GM06990 (cell line): Measurements from ENCODE around the gene ADCY9.
"Not testable (repeated sequence)": the region's sequence is repeated elsewhere in the genome, so short reads cannot be mapped to it uniquely, and the experiment has no call there.

Experiments used
- DNase-seq: peaks from one replicate; pipeline ENCODE4 v3.0.0-alpha.2; 2011; ENCODE audit not compliant: insufficient read length; ENCODE audit errors: extremely low read depth
- H3K27me3 ChIP-seq: replicated peaks from 2 replicates; pipeline ENCODE4 v1.6.0; 2011; ENCODE audit warnings: low read length; ENCODE audit not compliant: control insufficient read depth, insufficient read depth
- H3K36me3 ChIP-seq: 2 replicates; pipeline ENCODE4 v1.5.1; 2011; ENCODE audit warnings: low read length; ENCODE audit not compliant: control insufficient read depth, insufficient read depth
- H3K4me3 ChIP-seq: replicated peaks from 2 replicates; pipeline ENCODE4 v1.5.1; 2011; ENCODE audit warnings: low read depth, mild to moderate bottlenecking, control low read depth, low read length
- TF ChIP-seq, protein P1 (sequence below): IDR thresholded peaks from 2 replicates; pipeline ENCODE4 v1.5.1; 2011; ENCODE audit warnings: low read length, control low read depth, mild to moderate bottlenecking, inconsistent platforms; ENCODE audit not compliant: insufficient read depth, poor library complexity, severe bottlenecking

The ADCY9 gene

DNA sequence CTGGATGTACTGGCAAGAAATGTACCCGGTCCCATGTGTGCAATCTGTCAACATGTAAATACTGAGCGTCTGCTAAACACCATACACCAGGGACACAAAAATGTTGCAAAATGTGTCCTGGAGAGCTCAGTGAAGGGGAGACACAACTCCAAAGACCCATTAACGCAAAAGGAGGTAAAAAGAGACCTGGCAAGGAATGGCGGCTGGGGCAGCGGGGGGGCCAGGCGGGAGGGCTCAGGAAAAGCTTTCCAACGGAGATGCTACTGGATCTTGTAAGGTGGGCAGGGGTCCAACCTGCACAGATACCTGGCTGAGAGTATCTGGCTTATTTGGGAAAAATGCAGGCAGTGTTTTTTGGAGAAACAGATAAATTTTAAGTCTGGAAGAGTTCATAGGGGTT, 40.7 kb downstream of the ADCY9 start:
- no peak for DNase-seq
- no peaks in the 10 kb centered on the region for H3K36me3 ChIP-seq
- TF ChIP-seq, protein P1, sequence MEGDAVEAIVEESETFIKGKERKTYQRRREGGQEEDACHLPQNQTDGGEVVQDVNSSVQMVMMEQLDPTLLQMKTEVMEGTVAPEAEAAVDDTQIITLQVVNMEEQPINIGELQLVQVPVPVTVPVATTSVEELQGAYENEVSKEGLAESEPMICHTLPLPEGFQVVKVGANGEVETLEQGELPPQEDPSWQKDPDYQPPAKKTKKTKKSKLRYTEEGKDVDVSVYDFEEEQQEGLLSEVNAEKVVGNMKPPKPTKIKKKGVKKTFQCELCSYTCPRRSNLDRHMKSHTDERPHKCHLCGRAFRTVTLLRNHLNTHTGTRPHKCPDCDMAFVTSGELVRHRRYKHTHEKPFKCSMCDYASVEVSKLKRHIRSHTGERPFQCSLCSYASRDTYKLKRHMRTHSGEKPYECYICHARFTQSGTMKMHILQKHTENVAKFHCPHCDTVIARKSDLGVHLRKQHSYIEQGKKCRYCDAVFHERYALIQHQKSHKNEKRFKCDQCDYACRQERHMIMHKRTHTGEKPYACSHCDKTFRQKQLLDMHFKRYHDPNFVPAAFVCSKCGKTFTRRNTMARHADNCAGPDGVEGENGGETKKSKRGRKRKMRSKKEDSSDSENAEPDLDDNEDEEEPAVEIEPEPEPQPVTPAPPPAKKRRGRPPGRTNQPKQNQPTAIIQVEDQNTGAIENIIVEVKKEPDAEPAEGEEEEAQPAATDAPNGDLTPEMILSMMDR = no peak

GRCh38 chr16:4073150-4073549, 43.1 kb downstream of the ADCY9 start:
- not testable (repeated sequence) for H3K27me3 ChIP-seq, DNase-seq, H3K36me3 ChIP-seq, H3K4me3 ChIP-seq

More for the DNA sequence above, 40.7 kb downstream of the ADCY9 start:
- H3K4me3 ChIP-seq = no peak overlapping the region
- H3K27me3 ChIP-seq = no peaks in the 10 kb centered on the region

DNA sequence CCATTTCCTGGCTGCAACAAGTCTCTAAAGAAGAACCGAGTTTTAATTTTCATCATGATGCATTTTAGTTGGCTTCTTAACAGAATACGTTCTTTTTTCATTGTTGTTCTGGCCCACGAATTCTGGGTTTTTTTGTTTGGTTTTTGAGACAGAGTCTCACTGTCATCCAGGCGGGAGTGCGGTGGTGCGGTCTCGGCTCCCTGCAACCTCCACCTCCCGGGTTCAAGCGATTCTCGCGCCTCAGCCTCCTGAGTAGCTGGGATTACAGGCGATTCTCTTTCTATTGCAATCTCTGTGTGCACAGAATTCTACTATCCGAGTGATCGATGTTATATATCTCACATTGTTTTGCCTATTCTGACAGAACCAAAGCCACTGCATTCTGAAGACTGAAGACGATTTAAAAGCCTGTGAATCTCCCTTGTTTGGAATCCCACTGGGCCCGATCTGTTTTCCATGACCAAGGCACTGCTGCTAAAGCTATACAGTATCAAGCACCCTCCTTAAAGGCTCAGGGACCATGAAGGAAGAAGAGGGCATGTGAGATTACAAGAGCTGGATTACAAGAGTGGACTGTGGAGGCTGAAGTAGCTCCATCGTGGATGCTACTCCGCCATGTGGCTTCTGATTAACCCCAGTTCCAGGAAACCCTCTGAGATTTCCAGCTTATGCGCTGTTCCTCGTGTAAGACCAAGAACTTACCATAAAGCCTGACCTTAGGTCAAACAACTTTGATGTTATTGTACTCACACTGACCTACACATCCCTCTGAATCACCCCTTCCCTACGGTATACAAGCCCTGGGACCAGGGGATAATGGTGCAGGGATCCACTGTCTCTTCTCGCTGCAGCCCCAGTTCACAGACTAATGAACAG, 44.3 kb downstream of the ADCY9 start:
- Histone ChIP-seq H3K27me3 (no peaks in the 10 kb centered on the region), H3K4me3 (no peak overlapping the region), H3K36me3 (no peaks in the 10 kb centered on the region)
- TF ChIP-seq, protein P1 = no peak
- DNase-seq = no peak

- Histone ChIP-seq H3K36me3 (no peaks in the 10 kb centered on the region), H3K4me3 (no peak overlapping the region), H3K27me3 (no peaks in the 10 kb centered on the region; the same call in 1 of the 2 replicates)
- no peak for DNase-seq
- TF ChIP-seq, protein P1 = no peak
Observed at GRCh38 chr16:4070936-4071335, 45.3 kb downstream of the ADCY9 start.

- Histone ChIP-seq H3K4me3 (no peak overlapping the region), H3K27me3 (no peaks in the 10 kb centered on the region; the same call in 1 of the 2 replicates), H3K36me3 (no peaks in the 10 kb centered on the region)
- no peak for DNase-seq
- TF ChIP-seq, protein P1 = no peak
Observed at GRCh38 chr16:4067262-4068001, 48.8 kb downstream of the ADCY9 start.

DNA sequence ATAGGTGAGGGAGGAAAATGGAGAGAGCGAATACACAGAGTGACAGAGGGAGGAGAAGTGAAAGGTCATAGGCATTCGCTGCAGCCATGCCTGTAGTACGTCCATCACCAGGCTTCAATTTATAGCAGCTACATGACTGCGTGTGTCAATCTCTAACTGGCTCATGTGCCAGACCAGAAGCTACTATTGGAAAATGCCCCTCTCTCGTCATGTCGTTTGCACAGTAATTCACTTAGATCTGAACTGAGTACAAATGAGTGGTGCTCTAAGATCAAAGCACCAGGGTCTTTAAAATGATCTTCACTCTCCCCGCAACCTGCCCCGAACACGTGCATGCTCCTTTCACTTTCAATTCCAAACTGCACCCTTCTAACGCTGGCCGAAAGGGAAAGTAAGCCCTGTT, 51.3 kb downstream of the ADCY9 start:
- TF ChIP-seq, protein P1 = no peak
- no peak overlapping the region for H3K4me3 ChIP-seq
- no peak for DNase-seq

More for the DNA sequence above, 51.3 kb downstream of the ADCY9 start:
- Histone ChIP-seq H3K36me3 (no peaks in the 10 kb centered on the region), H3K27me3 (no peaks in the 10 kb centered on the region; the same call in 1 of the 2 replicates)
